ENCODE data around the gene OSTF1.
A peak's percentile ranks its signal among the peaks of the same experiment; 100 is the strongest.

OSTF1 gene, protein sequence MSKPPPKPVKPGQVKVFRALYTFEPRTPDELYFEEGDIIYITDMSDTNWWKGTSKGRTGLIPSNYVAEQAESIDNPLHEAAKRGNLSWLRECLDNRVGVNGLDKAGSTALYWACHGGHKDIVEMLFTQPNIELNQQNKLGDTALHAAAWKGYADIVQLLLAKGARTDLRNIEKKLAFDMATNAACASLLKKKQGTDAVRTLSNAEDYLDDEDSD

DNA sequence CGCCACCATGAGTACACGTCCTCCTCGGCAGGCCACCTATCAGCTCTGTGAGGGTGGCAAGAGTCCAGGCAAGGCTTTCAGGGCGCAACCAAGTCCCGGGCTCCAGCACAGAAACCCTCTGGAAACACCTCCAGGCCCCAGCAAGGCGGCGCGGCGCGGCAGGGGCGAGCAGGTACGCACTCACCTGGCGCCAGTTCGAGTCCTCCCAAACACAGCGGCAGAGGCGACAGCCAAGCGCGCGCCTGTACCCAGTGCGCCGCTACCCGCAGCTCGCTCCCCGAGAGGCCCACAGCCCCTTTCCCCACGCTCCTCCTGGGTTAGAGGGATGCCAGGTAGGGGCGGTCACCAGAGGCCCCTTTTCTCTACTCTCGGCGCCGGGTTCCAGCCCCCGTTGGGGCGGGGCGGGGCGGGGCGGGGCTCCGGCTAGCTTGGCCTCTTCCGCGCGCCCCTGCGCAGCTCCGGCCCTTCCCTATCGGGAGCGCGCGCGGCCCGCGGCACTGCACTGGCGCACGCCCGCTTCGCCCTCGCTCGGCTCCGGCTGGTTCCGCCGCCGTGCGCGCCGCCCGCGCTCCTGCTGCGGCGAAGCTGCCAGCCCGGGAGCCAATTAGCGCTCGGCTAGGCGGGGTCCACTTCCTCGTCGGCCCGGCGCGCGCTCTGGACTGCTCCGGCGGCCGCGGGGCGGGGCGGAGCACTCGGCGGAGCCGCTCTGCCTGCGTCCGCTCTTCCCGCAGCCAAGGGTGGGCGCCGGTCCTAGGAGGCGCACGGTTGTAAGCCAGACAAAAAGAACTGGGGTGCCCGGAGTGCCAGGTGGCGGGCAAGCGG, at the start of gene OSTF1, which contains the start of gene NMRK1:
OSTF1 (plus strand) TSS at position 691 of the 822 bp plus-strand sequence. CDS start 179 bp downstream, outside the sequence.
NMRK1 (minus strand) TSS at position 332 of the 822 bp plus-strand sequence. CDS start 5,040 bp downstream, outside the sequence.
- DNase-seq (ENCODE audit: low read depth in 1 of 2, low spot score in 1 of 2): peak; percentile 88

DNA sequence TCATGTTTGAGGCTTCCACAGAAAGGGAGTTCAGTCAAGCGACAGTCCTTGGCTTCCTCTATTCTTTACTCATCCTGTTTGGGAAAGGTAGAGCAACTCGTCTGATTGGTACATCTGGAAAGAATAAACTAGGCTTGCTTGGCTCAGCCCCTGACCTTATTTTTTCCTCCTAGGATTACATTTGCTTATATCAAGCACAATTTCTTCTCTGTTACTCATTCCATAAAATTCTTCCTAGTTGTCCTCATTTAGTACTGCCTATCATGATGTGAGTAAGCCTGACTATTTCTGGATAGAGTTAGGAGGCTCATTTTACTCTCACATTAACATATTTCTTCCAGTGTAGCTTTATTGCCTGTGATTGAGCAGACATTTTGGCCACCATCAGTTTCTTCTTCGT, 49.3 kb upstream of the OSTF1 start:
- DNase-seq (ENCODE audit: low read depth in 1 of 2, low spot score in 1 of 2): no peak

DNA sequence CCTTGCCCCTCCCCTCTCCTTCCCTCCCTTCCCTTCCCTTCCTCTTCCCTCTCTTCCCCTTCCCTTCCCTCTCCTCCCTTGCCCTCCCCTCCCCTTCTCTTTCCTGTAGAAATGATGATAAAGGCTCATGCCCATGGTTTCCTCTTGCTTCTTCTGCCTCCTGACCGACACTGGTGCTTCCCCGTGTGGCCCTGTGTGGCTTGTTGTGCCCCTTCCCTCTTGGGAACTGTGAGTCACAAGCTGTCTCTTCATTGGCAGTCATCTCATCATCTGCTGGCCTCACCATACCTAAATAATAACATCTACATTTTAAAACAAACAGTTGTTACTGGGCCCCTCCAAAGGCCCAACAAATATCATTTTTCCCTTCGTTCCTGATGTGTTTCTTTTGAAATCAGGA, 48.5 kb upstream of the OSTF1 start:
- DNase-seq (ENCODE audit: low read depth in 1 of 2, low spot score in 1 of 2): no peak

DNA sequence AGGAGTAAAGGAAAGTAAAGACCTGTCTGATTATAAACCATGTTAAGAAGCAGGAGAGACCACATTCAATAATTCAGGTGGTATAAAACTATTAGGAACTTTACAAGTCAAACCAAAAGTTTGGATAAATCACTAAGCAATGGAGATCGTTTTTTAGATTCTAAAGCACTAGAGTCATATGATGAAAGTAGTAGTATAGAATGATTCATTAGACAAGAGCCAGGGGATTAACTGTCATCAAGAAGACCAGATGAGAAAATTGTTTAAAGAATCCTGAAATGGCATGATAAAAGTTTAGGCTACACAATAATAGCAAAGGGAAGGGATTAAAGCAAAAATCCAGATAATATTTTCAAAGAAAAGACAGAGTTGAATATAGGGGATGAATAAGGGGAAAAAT, 47.3 kb upstream of the OSTF1 start:
- no peak for DNase-seq (ENCODE audit: low read depth in 1 of 2, low spot score in 1 of 2)

DNA sequence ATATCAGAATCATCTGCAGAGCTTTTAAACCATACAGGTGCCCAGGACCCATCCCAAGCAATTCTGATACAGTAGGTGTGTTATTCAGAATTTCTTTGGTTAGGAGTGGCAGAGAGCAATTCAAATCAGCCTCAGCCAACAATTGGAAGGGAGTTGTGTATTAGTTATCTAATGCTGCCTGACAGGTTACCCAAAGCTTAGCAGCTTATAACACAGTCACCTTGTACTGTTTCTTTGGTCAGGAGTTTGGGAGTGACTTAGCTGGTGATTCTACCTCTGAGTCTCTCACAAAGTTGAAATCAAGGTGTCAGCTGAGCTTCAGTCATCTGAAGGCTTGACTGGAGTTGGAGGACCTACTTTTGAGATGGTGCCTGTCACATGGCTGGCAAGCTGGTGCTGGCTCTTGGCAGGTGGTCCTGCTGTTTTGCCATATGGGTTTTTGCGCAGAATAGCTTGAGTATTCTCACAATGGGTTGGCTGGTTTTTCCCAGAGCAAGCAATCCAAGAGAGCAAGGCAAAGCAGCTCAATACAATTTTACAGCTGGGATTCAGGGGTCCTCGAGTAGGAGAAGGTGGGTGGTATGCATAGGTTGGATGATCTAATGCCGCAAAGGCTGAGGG, 41.5 kb upstream of the OSTF1 start:
- DNase-seq (ENCODE audit: low read depth in 1 of 2, low spot score in 1 of 2): no peak

DNA sequence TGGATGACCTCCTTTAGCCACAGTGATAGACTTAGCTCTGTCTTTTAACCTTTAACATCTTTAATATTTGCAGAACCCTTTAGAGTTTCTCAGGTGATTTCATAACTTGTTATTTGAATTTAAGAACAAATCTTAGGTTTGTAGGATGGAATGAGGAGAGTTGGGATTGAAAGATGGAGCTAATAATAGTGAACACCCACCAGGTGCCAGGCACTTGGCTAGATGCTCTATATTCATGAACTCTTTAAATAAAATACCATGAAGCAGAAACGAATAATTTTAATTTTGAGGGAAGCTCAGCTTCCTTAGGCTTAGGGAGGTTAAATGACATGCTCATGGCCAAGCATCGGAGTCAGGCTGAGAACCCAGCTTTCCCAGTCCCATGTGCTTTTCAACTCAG, 40.8 kb upstream of the OSTF1 start:
- DNase-seq (ENCODE audit: low read depth in 1 of 2, low spot score in 1 of 2): no peak

DNA sequence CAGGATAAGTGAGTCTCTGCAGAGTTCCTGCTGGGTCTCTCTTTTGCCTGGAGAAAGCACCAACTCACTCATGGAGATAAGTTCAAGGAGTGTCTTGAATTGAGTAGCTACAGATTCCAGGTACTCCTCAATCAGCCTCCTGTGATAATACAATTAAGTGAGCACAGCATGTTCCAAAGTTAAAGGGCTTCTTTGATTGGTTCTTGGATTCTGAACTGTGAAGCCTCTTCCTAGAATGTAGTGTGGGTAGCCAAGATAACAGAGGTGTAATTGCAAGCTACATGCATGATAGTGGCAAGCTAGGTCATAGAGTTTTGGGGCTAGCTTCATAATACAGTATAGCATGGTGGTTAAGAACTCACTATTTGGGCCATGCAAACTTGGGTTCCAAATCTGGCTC, 37.0 kb upstream of the OSTF1 start:
- DNase-seq (ENCODE audit: low read depth in 1 of 2, low spot score in 1 of 2): no peak

DNA sequence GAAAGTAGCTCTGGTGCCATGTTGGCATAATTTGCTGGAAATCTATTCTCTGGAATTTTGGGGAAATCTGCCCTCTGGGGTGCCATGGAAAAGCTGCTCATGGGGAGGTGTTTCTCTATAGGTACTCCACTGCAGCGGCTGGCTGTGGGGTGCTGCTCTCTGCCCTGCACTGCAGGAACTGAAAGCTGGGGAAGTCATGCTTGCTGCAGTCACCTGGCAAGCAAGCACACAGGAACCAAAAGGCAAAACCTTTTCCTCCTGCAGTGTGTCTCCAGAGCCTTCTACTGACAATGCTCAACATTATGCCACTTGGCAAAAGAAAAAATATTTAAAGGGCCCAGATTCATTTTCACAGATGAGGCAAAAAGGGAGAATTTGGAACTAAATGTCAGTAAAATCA, 34.4 kb upstream of the OSTF1 start:
- no peak for DNase-seq (ENCODE audit: low read depth in 1 of 2, low spot score in 1 of 2)

DNA sequence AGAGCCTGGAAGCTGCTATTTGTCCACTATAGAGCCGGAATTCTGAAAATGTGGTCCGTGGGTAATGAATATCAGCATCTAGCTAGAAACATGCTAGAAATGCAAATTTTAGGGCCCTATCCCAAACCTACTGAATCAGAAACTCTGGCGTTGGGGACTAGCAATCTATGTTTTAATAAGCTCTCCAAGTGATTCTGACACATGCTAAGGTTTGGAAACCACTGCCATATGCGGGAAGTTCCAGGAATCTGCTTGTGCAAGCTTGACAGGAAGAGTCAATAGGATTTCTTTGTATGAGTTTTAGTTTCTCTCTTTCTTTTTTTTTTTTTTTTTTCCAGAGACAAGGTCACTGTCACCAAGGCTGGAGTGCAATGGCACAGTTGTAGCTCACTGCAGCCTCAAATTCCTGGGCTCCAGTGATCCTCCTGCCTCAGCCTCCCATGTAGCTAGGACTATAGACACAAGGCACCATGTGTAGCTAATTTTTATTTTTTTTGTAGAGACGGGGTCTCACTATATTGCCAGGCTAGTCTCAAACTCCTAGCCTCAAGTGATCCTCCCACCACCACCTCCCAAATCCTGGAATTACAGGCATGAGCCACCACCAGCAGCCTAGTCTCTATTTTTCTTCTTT, 33.8 kb upstream of the OSTF1 start:
- no peak for DNase-seq (ENCODE audit: low read depth in 1 of 2, low spot score in 1 of 2)

DNA sequence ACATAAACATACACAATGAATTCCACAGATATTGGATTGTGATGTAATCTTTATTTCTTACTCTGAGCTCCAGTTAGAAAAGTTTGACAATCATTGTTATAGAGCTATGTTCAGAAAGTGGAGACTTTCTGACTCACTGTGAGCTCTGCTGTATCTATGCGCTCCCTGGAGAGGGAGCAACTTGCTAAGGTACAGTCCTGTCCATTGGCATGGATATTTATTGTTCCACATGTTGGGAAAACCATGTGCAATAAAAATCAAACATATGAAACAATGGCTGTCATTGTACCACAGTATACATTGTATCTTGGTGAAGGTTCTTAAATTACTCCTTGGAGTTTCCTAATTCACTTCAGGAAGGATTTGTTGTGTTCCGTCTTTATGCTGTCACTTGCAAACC, 27.1 kb upstream of the OSTF1 start:
- DNase-seq (ENCODE audit: low read depth in 1 of 2, low spot score in 1 of 2): no peak

DNA sequence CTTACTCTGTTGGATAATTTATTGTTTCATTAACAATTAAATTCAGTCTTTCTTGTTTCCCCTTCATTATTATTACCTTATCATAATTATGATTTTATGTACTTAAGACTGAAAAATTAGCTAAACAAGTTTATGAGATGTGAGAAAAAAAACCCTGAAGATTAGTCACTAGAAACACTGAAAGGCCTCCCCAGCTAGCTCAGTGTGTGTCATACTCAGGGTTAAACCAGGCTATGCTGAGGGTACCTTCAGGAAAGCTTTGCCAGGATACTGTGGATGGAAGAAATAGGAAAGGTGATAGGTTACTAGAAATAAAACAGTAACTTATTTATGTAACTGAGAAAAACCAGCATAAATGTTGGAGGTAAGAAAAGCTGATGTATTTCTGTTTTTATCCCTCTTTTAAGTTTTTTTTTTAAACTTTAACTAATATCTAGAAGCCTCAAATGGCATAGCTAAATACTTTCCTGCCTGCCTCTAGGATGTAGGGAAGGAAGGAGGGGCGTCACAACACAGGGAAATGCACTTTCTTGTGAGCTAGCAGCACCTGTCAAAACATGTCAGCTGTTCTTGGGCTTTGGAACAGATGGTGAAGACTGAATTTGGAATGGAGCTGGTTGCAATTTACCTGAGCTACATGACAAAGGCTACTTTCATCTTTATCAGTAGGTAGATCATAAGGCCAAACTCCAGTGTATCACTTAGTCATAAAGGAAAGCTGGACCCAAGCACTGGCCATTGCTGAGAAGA, 24.6 kb upstream of the OSTF1 start:
- DNase-seq (ENCODE audit: low read depth in 1 of 2, low spot score in 1 of 2): no peak

DNA sequence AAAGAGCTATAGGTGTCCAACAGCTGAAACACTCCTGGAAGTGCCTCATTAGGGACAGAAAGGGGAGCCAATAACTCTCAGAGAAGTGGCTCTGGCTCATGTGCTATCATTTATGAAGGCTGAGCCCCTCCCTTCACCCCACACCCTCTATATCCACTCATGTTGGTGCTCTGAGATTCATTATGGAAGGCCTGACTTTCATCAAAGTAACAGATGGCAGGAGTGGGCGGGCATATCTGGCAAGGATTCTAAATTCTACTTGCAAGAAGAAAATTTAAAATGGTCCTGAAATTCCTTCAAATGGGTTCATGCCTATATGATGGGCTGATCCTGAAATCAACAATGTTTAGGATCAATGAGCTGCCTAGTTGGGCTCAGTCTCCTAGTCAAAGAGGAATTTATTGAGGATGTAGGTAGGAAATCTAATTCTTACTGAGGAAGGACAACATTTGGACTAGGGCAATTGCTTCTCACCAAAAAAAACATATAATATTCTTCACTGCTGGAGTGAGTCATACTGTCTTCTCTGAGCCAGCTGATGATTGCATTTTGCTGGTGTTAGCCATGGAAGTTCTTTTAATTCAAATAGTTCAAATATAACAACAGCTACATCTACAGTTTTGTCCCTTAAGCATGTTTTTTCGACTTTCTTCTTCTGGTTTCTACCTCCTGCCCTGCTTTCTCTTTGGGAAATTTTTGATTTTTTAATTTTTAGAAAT, 23.8 kb upstream of the OSTF1 start:
- DNase-seq (ENCODE audit: low read depth in 1 of 2, low spot score in 1 of 2): no peak

DNA sequence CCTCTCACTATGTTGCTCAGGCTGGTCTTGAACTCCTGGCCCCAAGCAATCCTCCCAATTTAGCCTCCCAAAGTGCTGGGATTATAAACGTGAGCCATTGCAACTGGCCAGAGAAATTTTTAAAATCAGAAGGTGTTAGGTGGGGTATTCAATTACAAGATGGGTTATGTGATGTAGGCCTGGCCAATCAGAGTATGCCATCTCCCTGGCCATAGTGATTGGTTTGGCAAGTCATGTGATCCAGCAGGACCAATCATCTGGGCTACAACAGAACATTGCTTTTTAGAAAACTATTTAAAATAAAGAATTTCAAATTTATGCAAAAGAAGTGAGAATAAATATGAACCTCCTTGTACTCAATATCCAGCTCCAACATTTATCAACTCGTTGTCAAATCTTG, 22.8 kb upstream of the OSTF1 start:
- DNase-seq (ENCODE audit: low read depth in 1 of 2, low spot score in 1 of 2): no peak

DNA sequence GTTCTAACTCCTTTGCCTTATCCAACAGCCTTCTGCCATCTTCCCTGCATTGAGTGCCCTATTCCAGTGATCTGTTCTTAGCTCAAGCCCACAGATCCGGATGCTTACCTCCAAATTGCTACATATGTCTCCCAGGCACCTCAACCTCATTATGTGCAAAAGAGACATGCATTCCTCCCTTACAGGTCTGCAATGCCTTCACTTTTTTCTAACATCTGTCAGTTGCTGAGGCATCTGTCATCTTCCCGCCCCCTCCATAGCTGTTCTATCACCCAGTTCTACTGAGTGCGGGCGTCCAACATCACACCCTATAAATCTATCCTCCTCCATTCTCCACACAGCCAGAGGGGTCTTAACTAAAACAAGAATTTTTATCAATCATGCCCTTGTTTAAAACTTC, 20.4 kb upstream of the OSTF1 start:
- no peak for DNase-seq (ENCODE audit: low read depth in 1 of 2, low spot score in 1 of 2)

DNA sequence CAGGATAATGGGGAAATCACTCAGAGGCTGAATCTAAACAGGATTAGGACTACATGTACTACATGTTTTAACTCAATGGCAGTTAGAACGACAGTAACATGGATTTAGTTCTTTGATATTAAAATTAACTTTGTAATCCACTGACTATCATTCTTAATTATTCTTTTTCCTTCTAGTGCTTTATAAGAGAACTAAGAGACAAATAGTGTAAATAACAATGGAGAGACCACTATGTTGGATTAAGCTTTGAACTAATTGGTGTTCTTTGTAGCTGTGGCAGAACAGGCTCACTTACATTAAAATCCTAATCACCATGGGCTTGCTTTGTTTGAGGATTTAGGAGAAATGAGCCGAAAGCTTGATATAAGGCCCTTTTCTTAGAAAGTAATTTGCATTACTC, 19.1 kb upstream of the OSTF1 start:
- DNase-seq (ENCODE audit: low read depth in 1 of 2, low spot score in 1 of 2): no peak

DNA sequence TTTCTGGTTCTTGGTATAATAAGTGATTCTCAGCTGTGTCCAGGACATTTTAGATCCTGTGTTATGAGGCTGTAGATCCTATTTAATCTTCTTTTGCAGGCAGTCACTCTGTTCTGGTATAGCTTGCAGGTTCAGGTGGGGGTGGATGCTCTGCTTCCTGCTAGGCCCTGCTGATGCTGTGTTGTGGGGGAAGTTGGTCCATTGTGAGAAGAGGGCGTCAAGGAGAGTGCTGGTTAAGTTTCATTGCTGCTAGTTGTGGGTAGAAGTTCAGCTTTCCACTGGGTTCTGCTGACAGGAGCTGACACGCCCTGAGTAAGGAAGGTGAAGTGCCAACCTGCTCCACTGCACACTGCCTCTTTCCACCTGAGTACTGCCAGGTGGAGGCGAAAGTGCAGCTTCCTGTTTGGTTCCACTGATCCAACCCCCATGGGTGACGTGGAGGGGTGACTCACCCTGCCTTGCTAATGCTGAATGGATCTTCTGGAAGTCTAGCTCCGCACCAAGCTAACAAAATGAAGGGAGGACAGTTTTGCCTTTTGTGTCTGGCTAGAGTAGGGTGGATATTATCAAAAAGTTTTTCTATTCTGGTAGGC, 16.7 kb upstream of the OSTF1 start:
- peak; percentile 32 to 53 for DNase-seq (ENCODE audit: low read depth in 1 of 2, low spot score in 1 of 2)

DNA sequence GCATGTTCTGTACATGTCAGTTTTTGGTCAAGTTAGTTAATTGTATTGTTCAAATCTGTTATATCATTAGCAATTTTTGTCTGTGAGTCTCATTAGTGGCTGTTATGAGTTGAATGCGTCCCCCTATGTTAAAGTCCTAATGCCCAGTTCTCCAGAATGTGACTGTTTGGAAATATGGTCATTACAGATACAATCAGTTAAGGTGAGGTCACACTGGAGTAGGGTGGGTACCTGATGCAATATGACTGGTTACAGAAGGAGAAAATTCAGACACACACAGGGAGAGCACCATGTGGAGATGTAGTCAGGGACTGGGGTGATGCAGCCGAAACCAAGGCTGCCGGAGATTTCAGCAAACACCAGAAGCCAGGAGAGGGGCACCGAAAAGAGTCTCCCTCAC, 15.4 kb upstream of the OSTF1 start:
- DNase-seq (ENCODE audit: low read depth in 1 of 2, low spot score in 1 of 2): no peak

DNA sequence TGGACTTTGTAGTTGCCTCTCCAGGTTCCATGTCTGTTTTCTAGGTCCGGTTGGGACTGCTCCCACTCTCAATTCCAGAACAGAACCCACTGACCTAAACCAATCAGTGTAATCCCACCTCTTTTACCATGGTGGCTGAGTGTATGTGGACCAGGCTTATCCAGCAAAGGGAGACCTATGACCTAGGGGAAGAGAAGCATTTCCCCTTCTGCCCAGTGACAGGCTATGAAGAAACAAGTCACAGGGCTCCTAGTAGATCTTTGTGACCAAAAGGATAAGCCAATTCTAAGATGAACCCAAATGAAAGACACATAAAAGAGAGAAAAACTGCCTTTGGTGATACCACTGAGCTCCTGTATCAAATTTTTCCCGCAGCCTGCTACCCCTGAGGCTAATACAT, 6.7 kb upstream of the OSTF1 start:
- DNase-seq (ENCODE audit: low read depth in 1 of 2, low spot score in 1 of 2): no peak

DNA sequence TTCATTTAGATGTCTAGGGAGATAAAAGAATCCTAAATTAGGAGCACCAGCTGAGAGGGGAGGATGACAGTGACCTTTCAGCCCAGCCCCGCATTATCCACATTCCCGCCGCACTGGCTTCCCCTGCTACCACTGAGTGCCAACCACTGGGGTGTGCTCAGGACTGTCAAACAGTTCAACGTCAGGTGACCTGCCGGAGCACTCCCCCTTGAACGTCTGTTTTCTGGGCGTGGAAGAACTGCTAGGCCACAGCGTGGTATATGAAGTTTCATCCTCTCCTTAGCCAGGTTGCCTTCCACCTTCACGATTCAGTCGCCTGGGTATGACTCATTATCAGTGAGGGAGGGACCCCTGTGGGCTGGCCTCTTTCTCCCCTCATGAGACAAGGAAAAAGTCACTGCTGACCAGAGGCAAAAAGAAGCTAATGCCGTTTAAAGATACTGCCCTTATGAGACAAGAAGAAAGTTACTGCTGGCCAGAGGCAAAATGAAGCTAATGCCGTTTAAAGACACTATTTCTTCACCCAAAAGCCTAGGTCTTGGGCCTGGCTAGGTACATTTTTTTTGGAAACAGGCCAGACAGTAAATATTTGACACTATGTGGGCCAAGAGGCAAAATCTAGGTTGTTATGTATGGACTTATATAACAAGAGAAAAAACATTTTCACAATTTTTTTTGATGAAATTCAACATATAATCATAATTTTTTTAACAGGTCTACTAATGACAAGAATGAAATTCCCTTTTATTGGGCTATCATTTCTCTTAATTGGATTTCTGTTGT, 4.9 kb upstream of the OSTF1 start:
- no peak for DNase-seq (ENCODE audit: low read depth in 1 of 2, low spot score in 1 of 2)
